ENCODE data around the gene ZNF20. TPM values are rescaled to one million over a fixed set of nuclear protein-coding genes. Genes with fewer than 3 reads are reported as not detected.
A peak's percentile ranks its signal among the peaks of the same experiment; 100 is the strongest.

The ZNF20 gene
- total and polyA plus RNA-seq, 2 donors (not counting 1 experiment from before 2014, with no cell fraction given), result 1.6 to 10.6 TPM

GRCh38 chr19:12093777-12094176 is 46.4 kb downstream of the ZNF20 start:
- ATAC-seq (ENCODE audit: low read depth) (no peak), DNase-seq (no peak)
- Histone ChIP-seq H3K9me3 (ENCODE audit: control extremely low read depth in 1 of 3, control insufficient read depth in 2 of 3, insufficient read depth in 1 of 3, low read length in 2 of 3) (peaks cover 0 to 13% (median 0%) of the 10 kb centered on the region in 3 donors), H3K4me1 (ENCODE audit: control insufficient read depth in 2 of 2, insufficient read depth in 2 of 2, low read length in 2 of 2) (peaks cover 6 to 14% of the 10 kb centered on the region in 2 donors), H3K36me3 (replicated peaks in 1 of 2; ENCODE audit: control extremely low read depth in 1 of 2, control insufficient read depth in 1 of 2, extremely low read depth in 1 of 2, insufficient read depth in 2 of 2, low read length in 1 of 2) (no peaks in the 10 kb centered on the region), H3K27ac (ENCODE audit: low read length in 2 of 2) (no peak overlapping the region), H2AFZ (ENCODE audit: insufficient read depth, low read depth, low read length, poor library complexity, severe bottlenecking) (no peak overlapping the region), H3K9ac (ENCODE audit: low read length) (no peak overlapping the region), H3K4me3 (ENCODE audit: control extremely low read depth in 1 of 5, extremely low read depth in 1 of 5, insufficient read depth in 1 of 5, low read depth in 2 of 5, low read length in 4 of 5) (no peak overlapping the region), H3K4me2 (replicated peaks; ENCODE audit: low read depth, low read length, poor library complexity, severe bottlenecking) (no peak overlapping the region), H4K20me1 (ENCODE audit: control insufficient read depth, insufficient read depth, low read length, poor library complexity, severe bottlenecking) (no peaks in the 10 kb centered on the region), H3K79me2 (ENCODE audit: control insufficient read depth, insufficient read depth, low read length) (no peaks in the 10 kb centered on the region), H3K27me3 (replicated peaks in 1 of 4; ENCODE audit: control extremely low read depth in 1 of 4, control insufficient read depth in 3 of 4, insufficient read depth in 4 of 4, low read length in 3 of 4) (no peaks in the 10 kb centered on the region)
- Mint-ChIP-seq H3K9me3 (ENCODE audit: insufficient read depth) (no peaks in the 10 kb centered on the region), H3K4me1 (peaks cover 12% of the 10 kb centered on the region), H3K4me3 (no peak overlapping the region), H3K27ac (no peak overlapping the region), H3K27me3 (peaks cover 3% of the 10 kb centered on the region)
- TF ChIP-seq CTCF (IDR thresholded peaks at IDR 0.05) (no peak), EZH2 (IDR thresholded peaks at IDR 0.05; ENCODE audit: borderline replicate concordance, insufficient read depth, low read depth, low read length, poor library complexity, severe bottlenecking) (no peak)
- POLR2A ChIA-PET, result no interaction called here
- intact Hi-C loops (cut with micrococcal nuclease), result loop anchor here (2.0 kb wide), 1 partner anchor 29 kb away; the partner anchor contains the start of gene ZNF844
- 55% methylated on average over 3 of the region's 3 CpGs for WGBS (ENCODE audit: insufficient coverage)
- CTCF ChIA-PET, result interaction anchor here (1.0 kb wide), 1 partner anchor 296 kb away, joined by 3 read pairs; no protein-coding TSS in a partner anchor

GRCh38 chr19:12092956-12093355 is 47.2 kb downstream of the ZNF20 start:
- ChIA-PET CTCF (interaction anchor here (1.6 to 3.4 kb wide), 2 partner anchors 10 to 48 kb away, joined by 4 to 17 read pairs; partner anchors contain the start of gene ZNF20), POLR2A (no interaction called here)
- Mint-ChIP-seq H3K27ac (no peak overlapping the region), H3K9me3 (ENCODE audit: insufficient read depth) (no peaks in the 10 kb centered on the region), H3K4me1 (peaks cover 12% of the 10 kb centered on the region), H3K27me3 (peaks cover 3% of the 10 kb centered on the region), H3K4me3 (peak overlapping the region; percentile 86)
- 37% methylated on average over 6 of the region's 10 CpGs for WGBS (ENCODE audit: insufficient coverage)
- Histone ChIP-seq H3K27me3 (replicated peaks in 1 of 4; ENCODE audit: control extremely low read depth in 1 of 4, control insufficient read depth in 3 of 4, insufficient read depth in 4 of 4, low read length in 3 of 4) (no peaks in the 10 kb centered on the region), H3K79me2 (ENCODE audit: control insufficient read depth, insufficient read depth, low read length) (no peaks in the 10 kb centered on the region), H3K27ac (ENCODE audit: low read length in 2 of 2) (no peak overlapping the region), H3K9me3 (ENCODE audit: control extremely low read depth in 1 of 3, control insufficient read depth in 2 of 3, insufficient read depth in 1 of 3, low read length in 2 of 3) (peaks cover 0 to 10% (median 0%) of the 10 kb centered on the region in 3 donors), H4K20me1 (ENCODE audit: control insufficient read depth, insufficient read depth, low read length, poor library complexity, severe bottlenecking) (no peaks in the 10 kb centered on the region), H3K36me3 (replicated peaks in 1 of 2; ENCODE audit: control extremely low read depth in 1 of 2, control insufficient read depth in 1 of 2, extremely low read depth in 1 of 2, insufficient read depth in 2 of 2, low read length in 1 of 2) (no peaks in the 10 kb centered on the region), H3K4me2 (replicated peaks; ENCODE audit: low read depth, low read length, poor library complexity, severe bottlenecking) (peak overlapping the region; percentile 91), H2AFZ (ENCODE audit: insufficient read depth, low read depth, low read length, poor library complexity, severe bottlenecking) (peak overlapping the region; percentile 84), H3K4me3 (ENCODE audit: control extremely low read depth in 1 of 5, extremely low read depth in 1 of 5, insufficient read depth in 1 of 5, low read depth in 2 of 5, low read length in 4 of 5) (peak overlapping the region in 3 of 5 experiments; percentile 57 to 76 (median 63)), H3K9ac (ENCODE audit: low read length) (peak overlapping the region; percentile 77), H3K4me1 (ENCODE audit: control insufficient read depth in 2 of 2, insufficient read depth in 2 of 2, low read length in 2 of 2) (peaks cover 6 to 14% of the 10 kb centered on the region in 2 donors)
- TF ChIP-seq EZH2 (IDR thresholded peaks at IDR 0.05; ENCODE audit: borderline replicate concordance, insufficient read depth, low read depth, low read length, poor library complexity, severe bottlenecking) (no peak), CTCF (IDR thresholded peaks at IDR 0.05) (no peak)
- ATAC-seq (ENCODE audit: low read depth), result no peak
- intact Hi-C loops (cut with micrococcal nuclease), result loop anchor here (2.0 kb wide), 1 partner anchor 28 kb away; the partner anchor contains the start of gene ZNF844
- no peak for DNase-seq
